Upper lobe of left lung (tissue), 6 donors: ENCODE results near the gene VPS13D. TPM values are rescaled to one million over a fixed set of nuclear protein-coding genes. Genes with fewer than 3 reads are reported as not detected.

Experiments used
- ATAC-seq, 2 donors: fragments of 200-7000 bp; cut with Tn5 transposase; one replicate each; pipeline ENCODE4 v1.9.1; 2022; ENCODE audit warnings: mild to moderate bottlenecking in 2 of 2, moderate library complexity in 2 of 2; ENCODE audit not compliant: low FRiP score in 2 of 2
- DNase-seq, 2 donors: peaks; one replicate each; pipeline ENCODE4 v3.0.0-alpha.2; 2019 to 2020
- H3K27ac ChIP-seq, 4 donors: fragments of 200-600 bp; sonication (generic); one replicate each; pipeline ENCODE4 v1.5.1; 2016 to 2019
- H3K27me3 ChIP-seq, 4 donors: fragments of 200-600 bp; sonication (generic); one replicate each; pipeline ENCODE4 v1.5.1; 2017 to 2019
- H3K36me3 ChIP-seq, 4 donors: fragments of 200-600 bp; sonication (generic); one replicate each; pipeline ENCODE4 v1.5.1; 2016 to 2019
- H3K4me1 ChIP-seq, 4 donors: fragments of 200-600 bp; sonication (generic); one replicate each; pipeline ENCODE4 v1.5.1; 2018 to 2019
- H3K4me3 ChIP-seq, 4 donors: fragments of 200-600 bp; sonication (generic); one replicate each; pipeline ENCODE4 v1.5.1; 2017 to 2019; ENCODE audit warnings: mild to moderate bottlenecking in 2 of 4, moderate library complexity in 1 of 4
- H3K9me3 ChIP-seq, 4 donors: fragments of 200-600 bp; sonication (generic); one replicate each; pipeline ENCODE4 v1.5.1; 2018 to 2019
- CTCF ChIP-seq, 6 experiments: fragments of 450-650 bp in 4 of 6; fragments of 200-600 bp in 2 of 6; sonication (generic) in 2 of 6; IDR thresholded peaks; one replicate each; pipeline ENCODE4 v1.5.1; 2016 to 2019; ENCODE audit warnings: antibody characterized with exemption in 6 of 6
- EP300 ChIP-seq, 4 donors: sonication (generic); formaldehyde crosslinking; IDR thresholded peaks; one replicate each; pipeline ENCODE4 v1.5.1; 2017; ENCODE audit warnings: antibody characterized with exemption in 4 of 4, control low read depth in 2 of 4
- POLR2A ChIP-seq, 4 donors: fragments of 450-650 bp; IDR thresholded peaks; one replicate each; pipeline ENCODE4 v1.5.1; 2016 to 2017; ENCODE audit warnings: antibody characterized with exemption in 4 of 4, mild to moderate bottlenecking in 2 of 4
- POLR2AphosphoS5 ChIP-seq, 2 donors: sonication (generic); formaldehyde crosslinking; IDR thresholded peaks; one replicate each; pipeline ENCODE4 v1.5.1; 2017; ENCODE audit warnings: antibody characterized with exemption in 2 of 2
- WGBS, 2 donors: methylation state at CpG; one replicate each; pipeline ENCODE4 v1.1.5; 2017 to 2018; 5-methylcytosine and 5-hydroxymethylcytosine counted together
- total RNA-seq, 6 donors: library from RNA; depleted of rRNA in 4 of 6; stranded (reverse); fragments of >200 nt in 4 of 6; gene quantifications; one replicate each; pipeline versions ENCODE4 v1.1.0 to v1.2.1, GENCODE V29; 2016 to 2021
- donor health status: DM: no; HTN: no; CAD: no; lungs with moderate emphysema.
- donor health status: DM: no; HTN: yes; CAD: no; lungs with severe emphysema.

Gene VPS13D
- total RNA-seq, 6 donors from 2014 or later = 54.9 to 181 (median 87.9) TPM

- WGBS, 2 donors = 80 to 86% methylated on average over 3 of the region's 3 CpGs
- Histone ChIP-seq H3K27ac (no peak overlapping the region), H3K4me3 (no peak overlapping the region), H3K4me1 (no peaks in the 10 kb centered on the region), H3K27me3 (no peaks in the 10 kb centered on the region), H3K9me3 (no peaks in the 10 kb centered on the region), H3K36me3 (peaks cover 0 to 92% (median 32%) of the 10 kb centered on the region in 4 donors)
- DNase-seq = no peak
- ATAC-seq = no peak
- TF ChIP-seq POLR2A (IDR thresholded peaks at IDR 0.05) (no peak), EP300 (IDR thresholded peaks at IDR 0.05) (no peak), POLR2AphosphoS5 (IDR thresholded peaks at IDR 0.05) (no peak), CTCF (IDR thresholded peaks at IDR 0.05) (no peak)
These were observed 58.0 kb downstream of the VPS13D start for GRCh38 chr1:12287869-12288268.

- no peak for ATAC-seq
- Histone ChIP-seq H3K27me3 (no peaks in the 10 kb centered on the region), H3K9me3 (no peaks in the 10 kb centered on the region), H3K36me3 (peaks cover 7 to 95% (median 37%) of the 10 kb centered on the region in 4 donors), H3K4me1 (no peaks in the 10 kb centered on the region), H3K27ac (no peak overlapping the region), H3K4me3 (no peak overlapping the region)
- TF ChIP-seq POLR2A (IDR thresholded peaks at IDR 0.05) = no peak
- no peak for TF ChIP-seq CTCF (IDR thresholded peaks at IDR 0.05)
- TF ChIP-seq POLR2AphosphoS5 (IDR thresholded peaks at IDR 0.05) = no peak
- no peak for TF ChIP-seq EP300 (IDR thresholded peaks at IDR 0.05)
- 91 to 97% methylated on average over 1 of the region's 1 CpG for WGBS, 2 donors
- DNase-seq = no peak
These were observed 61.0 kb downstream of the VPS13D start for GRCh38 chr1:12290828-12291227.

GRCh38 chr1:12293416-12293815, 63.6 kb downstream of the VPS13D start:
- Histone ChIP-seq H3K36me3 (peaks cover 9 to 93% (median 36%) of the 10 kb centered on the region in 4 donors), H3K4me1 (no peaks in the 10 kb centered on the region), H3K4me3 (no peak overlapping the region), H3K9me3 (no peaks in the 10 kb centered on the region), H3K27ac (no peak overlapping the region), H3K27me3 (no peaks in the 10 kb centered on the region)
- WGBS, 2 donors = 92 to 93% methylated on average over 11 of the region's 11 CpGs
- ATAC-seq (no peak), DNase-seq (no peak)
- TF ChIP-seq POLR2A (IDR thresholded peaks at IDR 0.05) = no peak
- TF ChIP-seq EP300 (IDR thresholded peaks at IDR 0.05) = no peak

- 69 to 80% methylated on average over 3 of the region's 3 CpGs for WGBS, 2 donors
- H3K9me3 ChIP-seq = no peaks in the 10 kb centered on the region
- TF ChIP-seq CTCF (IDR thresholded peaks at IDR 0.05) = no peak
- TF ChIP-seq POLR2A (IDR thresholded peaks at IDR 0.05) = no peak
- TF ChIP-seq POLR2AphosphoS5 (IDR thresholded peaks at IDR 0.05) = no peak
- no peak for TF ChIP-seq EP300 (IDR thresholded peaks at IDR 0.05)
- H3K4me3 ChIP-seq = no peak overlapping the region
- DNase-seq (no peak), ATAC-seq (no peak)
- H3K36me3 ChIP-seq = peaks cover 9 to 89% (median 32%) of the 10 kb centered on the region in 4 donors
- no peaks in the 10 kb centered on the region for H3K27me3 ChIP-seq
- H3K27ac ChIP-seq = no peak overlapping the region
- H3K4me1 ChIP-seq = no peaks in the 10 kb centered on the region
These were observed 64.2 kb downstream of the VPS13D start for GRCh38 chr1:12294076-12294475.

GRCh38 chr1:12296016-12296415, 66.2 kb downstream of the VPS13D start:
- DNase-seq = no peak
- Histone ChIP-seq H3K4me3 (no peak overlapping the region), H3K9me3 (no peaks in the 10 kb centered on the region), H3K27me3 (no peaks in the 10 kb centered on the region), H3K4me1 (peaks cover 0 to 5% (median under 1%) of the 10 kb centered on the region in 4 donors), H3K27ac (no peak overlapping the region), H3K36me3 (peaks cover 9 to 89% (median 35%) of the 10 kb centered on the region in 4 donors)
- 91 to 92% methylated on average over 3 of the region's 3 CpGs for WGBS, 2 donors
- TF ChIP-seq POLR2A (IDR thresholded peaks at IDR 0.05) = no peak
- TF ChIP-seq POLR2AphosphoS5 (IDR thresholded peaks at IDR 0.05) = no peak
- no peak for TF ChIP-seq CTCF (IDR thresholded peaks at IDR 0.05)
- TF ChIP-seq EP300 (IDR thresholded peaks at IDR 0.05) = no peak
- no peak for ATAC-seq
